ENCODE measurements around the gene F2RL3. TPM values are rescaled to one million over a fixed set of nuclear protein-coding genes. Genes with fewer than 3 reads are reported as not detected.

The F2RL3 gene
- not detected for total RNA-seq

DNA sequence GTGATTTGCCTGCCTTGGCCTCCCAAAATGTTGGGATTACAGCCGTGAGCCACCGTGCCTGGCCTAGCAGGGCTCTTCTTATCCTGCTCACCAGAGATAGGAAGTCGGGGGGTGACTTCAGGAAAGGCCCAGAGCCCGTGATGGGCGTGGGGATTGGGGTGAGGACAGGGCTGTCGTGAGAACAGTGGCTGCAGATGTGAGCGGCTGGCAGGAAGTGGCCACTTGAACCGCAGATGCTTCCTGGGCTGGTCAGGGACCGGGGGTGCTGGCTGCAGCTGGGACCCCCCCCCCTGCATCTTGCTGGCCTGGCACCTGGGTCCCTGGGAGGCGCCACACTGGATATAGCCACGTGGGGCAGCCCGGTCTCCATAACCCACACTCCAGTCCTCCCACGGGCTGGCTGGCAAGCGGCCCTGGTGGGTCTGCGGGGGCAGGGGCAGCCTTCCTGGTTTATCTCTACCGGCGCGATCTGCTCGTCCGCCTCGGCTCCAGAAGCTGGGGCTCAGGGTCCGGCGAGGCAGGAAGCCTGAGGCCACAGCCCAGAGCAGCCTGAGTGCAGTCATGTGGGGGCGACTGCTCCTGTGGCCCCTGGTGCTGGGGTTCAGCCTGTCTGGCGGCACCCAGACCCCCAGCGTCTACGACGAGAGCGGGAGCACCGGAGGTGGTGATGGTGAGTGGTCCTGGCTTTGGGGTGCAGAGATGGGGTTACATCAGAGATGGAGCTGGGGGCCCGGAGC, at the start of gene F2RL3:
TSS of gene F2RL3 (plus strand) at position 371 of the 737 bp plus-strand sequence. CDS start at position 562, 191 bp downstream.
- Mint-ChIP-seq H3K36me3 (no peaks in the 10 kb centered on the region), H3K9me3 (no peaks in the 10 kb centered on the region), H3K27ac (no peak within 1 kb of the TSS), H3K27me3 (peaks cover 48% of the 10 kb centered on the region), H3K4me3 (no peak within 1 kb of the TSS), H3K4me1 (peaks cover 10% of the 10 kb centered on the region)
- no peak for DNase-seq

DNA sequence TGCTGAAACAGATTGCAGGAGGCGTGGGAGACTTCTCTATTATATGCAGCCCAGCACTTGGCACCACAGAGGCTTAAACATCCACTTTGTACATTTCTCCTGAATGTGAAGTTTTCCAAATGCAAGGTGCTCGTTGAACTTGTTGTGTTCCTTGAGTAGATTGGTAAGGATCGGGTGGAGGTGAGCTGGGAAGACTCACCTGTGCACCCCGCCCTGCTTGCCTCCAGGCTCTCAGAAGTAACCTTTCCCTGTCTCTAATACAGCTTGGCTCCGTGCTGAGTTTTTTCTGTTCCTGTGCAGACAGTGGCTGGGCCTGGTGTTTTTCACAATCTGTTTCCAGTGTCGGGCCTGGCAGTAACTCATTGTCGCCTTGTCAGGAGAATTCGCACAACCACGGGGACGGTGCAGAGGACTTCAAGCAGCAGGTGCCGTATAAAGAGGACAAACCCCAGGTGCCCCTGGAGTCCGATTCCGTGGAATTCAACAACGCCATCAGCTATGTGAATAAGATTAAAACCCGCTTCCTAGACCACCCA, 47.3 kb upstream of the F2RL3 start:
- no peaks in the 10 kb centered on the region for H3K9me3 Mint-ChIP-seq
- no peaks in the 10 kb centered on the region for H3K27me3 Mint-ChIP-seq
- H3K36me3 Mint-ChIP-seq = peaks cover 11% of the 10 kb centered on the region
- peaks cover 1% of the 10 kb centered on the region for H3K4me1 Mint-ChIP-seq
- no peak for DNase-seq
- no peak overlapping the region for H3K27ac Mint-ChIP-seq
- H3K4me3 Mint-ChIP-seq = no peak overlapping the region

DNA sequence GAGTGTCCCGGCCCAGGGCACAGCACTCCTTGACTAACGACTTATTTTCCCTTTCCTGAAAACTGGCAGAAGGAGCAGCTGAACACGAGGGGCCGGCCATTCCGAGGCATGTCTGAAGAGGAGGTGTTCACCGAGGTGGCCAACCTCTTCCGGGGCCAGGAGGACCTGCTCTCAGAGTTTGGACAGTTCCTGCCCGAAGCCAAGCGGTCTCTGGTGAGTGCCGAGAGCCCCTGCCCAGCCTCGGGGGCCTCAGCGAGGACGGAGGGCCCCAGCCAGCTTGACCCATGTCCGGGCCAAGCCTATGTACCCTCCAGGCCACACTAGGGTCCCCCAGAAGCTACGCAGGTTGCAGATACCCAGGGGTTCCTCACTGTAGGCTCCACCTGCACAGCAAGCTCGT, 41.9 kb upstream of the F2RL3 start:
- Mint-ChIP-seq H3K9me3 (no peaks in the 10 kb centered on the region), H3K4me1 (no peaks in the 10 kb centered on the region), H3K27ac (no peak overlapping the region), H3K27me3 (no peaks in the 10 kb centered on the region), H3K4me3 (no peak overlapping the region), H3K36me3 (peaks cover 11% of the 10 kb centered on the region)
- no peak for DNase-seq

DNA sequence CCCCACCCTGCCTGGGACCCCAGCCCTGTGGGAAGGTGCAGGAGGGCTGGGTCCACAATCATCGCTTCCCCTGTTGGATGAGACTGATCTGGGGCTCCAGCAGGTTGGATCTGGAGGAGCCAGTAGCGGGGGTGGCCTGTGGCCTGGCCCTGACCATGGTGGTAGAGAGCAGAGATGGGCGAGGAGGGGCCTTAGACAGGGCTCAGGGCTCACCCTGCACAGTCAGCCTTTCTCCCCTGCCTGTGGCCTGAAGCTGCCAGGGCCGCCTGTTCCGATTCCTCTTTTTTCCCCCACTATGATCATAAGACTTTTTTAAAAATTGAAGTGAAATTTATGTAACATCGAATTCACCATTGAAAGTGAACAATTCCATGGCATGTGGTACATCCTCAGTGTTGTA, 41.4 kb upstream of the F2RL3 start:
- no peaks in the 10 kb centered on the region for H3K9me3 Mint-ChIP-seq
- no peak for DNase-seq
- H3K27ac Mint-ChIP-seq = no peak overlapping the region
- no peaks in the 10 kb centered on the region for H3K27me3 Mint-ChIP-seq
- peaks cover 11% of the 10 kb centered on the region for H3K36me3 Mint-ChIP-seq
- no peaks in the 10 kb centered on the region for H3K4me1 Mint-ChIP-seq
- H3K4me3 Mint-ChIP-seq = no peak overlapping the region

DNA sequence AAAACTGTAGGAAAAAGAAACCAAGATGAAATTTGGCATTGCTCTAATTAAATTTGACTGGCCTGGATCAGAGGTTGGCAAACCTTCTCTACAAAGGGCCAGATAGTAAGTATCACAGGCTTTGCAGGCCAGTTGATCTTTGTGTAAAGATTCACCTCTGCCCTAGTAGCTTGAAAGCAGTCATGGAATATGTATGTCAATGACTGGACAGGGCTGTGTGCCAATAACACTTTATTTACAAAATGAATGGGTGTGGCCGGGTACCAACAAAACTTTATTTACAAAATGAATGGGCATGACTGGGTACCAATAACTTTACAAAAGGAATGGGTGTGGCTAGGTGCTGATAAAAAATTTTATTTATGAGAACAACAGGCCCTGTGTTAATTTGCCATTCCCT, 39.6 kb upstream of the F2RL3 start:
- no peaks in the 10 kb centered on the region for H3K27me3 Mint-ChIP-seq
- peaks cover 9% of the 10 kb centered on the region for H3K36me3 Mint-ChIP-seq
- DNase-seq = no peak
- H3K9me3 Mint-ChIP-seq = no peaks in the 10 kb centered on the region
- H3K4me1 Mint-ChIP-seq = no peaks in the 10 kb centered on the region
- H3K4me3 Mint-ChIP-seq = no peak overlapping the region
- no peak overlapping the region for H3K27ac Mint-ChIP-seq

DNA sequence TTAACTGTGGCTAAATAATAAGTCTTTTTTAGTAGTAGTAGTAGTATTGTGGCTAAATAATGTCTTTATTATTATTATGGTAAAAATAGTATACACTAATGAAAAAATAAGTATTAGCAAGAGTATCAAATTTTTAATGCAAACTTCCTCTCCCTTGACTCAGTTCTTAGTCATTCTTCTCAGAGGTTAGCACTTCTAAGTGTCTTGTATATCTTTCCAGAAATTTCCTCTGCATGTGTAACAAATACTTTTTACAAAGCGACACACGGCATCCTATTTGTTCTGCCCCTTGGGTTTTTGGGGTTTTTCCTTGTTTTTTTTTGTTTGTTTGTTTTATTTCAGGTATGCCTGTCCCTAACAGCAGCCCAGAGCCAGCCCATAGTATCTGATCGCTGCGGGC, 38.7 kb upstream of the F2RL3 start:
- Mint-ChIP-seq H3K4me1 (no peaks in the 10 kb centered on the region), H3K36me3 (peaks cover 9% of the 10 kb centered on the region), H3K9me3 (no peaks in the 10 kb centered on the region), H3K4me3 (no peak overlapping the region), H3K27ac (no peak overlapping the region), H3K27me3 (no peaks in the 10 kb centered on the region)
- DNase-seq = no peak

DNA sequence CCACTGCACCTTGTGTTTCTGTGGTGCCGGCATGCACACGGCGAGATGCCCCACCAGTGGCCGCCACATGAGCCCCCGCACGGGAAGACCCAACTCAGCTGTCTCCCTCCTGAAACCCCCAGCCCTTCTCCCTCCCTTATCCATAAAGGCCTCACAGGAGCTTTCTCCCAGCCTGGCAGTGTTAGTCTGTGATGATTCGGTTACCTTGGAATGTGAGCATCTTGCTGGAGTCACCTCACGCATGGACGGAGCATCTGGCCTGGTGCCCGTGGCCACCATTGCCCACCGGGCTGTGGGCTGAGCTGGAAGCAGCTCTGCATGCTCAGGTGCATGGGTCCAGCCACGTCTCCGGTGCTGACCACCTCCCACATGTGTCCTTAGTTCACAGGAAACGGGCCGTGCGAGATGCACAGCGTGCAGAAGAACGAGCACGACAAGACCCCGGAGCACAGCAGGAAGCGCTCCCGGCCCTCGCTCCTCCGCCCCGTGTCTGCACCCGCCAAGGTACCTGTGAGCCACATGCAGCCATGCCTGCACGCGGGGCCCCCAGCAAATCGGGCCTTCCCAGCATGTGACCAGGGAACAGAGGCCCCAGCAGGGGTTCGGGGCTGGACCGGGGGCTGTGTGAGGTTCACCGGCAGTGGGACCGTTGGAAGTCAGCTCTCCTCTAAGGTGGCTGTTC, 37.6 kb upstream of the F2RL3 start:
- Mint-ChIP-seq H3K27me3 (no peaks in the 10 kb centered on the region), H3K4me3 (no peak overlapping the region), H3K4me1 (no peaks in the 10 kb centered on the region), H3K9me3 (no peaks in the 10 kb centered on the region), H3K27ac (no peak overlapping the region), H3K36me3 (peaks cover 9% of the 10 kb centered on the region)
- no peak for DNase-seq

DNA sequence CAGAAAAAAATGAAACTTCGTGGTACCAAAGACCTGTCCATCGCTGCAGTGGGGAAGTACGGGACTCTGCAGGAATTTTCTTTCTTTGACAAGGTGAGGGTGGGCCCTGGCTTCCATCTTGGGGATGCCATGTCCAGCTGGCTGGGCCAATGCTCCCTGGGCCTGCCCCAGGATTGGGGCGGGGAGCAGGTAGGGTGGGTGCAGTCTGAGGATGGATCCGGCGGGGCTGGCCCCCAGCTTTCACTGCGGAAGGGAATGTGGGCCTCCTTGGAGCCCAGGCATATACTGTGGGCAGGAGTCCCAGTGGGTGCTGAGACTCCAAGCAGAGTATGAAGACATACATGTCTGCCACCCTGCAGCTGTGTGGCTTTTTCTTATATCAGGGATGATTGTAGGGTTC, 35.7 kb upstream of the F2RL3 start:
- DNase-seq = no peak
- Mint-ChIP-seq H3K9me3 (no peaks in the 10 kb centered on the region), H3K27me3 (peaks cover 2% of the 10 kb centered on the region), H3K27ac (no peak overlapping the region), H3K4me3 (no peak overlapping the region), H3K4me1 (no peaks in the 10 kb centered on the region), H3K36me3 (peaks cover 7% of the 10 kb centered on the region)

DNA sequence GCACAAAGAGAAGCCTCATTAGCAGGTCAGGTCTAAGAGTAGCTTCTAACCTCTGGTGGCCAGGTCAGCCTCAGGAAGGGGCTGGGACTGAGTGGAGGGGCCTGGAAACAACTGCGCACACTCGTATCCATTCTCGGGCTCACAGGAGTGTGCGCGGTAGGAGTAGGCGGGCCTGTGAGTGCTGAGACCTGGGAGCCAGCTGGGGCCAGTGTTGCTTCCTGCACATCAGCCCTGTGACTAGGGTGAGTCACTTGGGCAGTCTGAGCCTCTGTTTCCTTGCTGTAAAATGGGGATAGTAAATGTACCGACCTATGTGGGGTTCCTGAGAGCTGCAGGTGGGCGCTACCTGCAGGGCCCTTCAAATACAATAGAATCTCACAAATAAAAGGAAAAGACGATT, 32.7 kb upstream of the F2RL3 start:
- Mint-ChIP-seq H3K4me3 (no peak overlapping the region), H3K36me3 (peaks cover 9% of the 10 kb centered on the region), H3K27ac (no peak overlapping the region), H3K27me3 (peaks cover 2% of the 10 kb centered on the region), H3K4me1 (no peaks in the 10 kb centered on the region), H3K9me3 (no peaks in the 10 kb centered on the region)
- no peak for DNase-seq

DNA sequence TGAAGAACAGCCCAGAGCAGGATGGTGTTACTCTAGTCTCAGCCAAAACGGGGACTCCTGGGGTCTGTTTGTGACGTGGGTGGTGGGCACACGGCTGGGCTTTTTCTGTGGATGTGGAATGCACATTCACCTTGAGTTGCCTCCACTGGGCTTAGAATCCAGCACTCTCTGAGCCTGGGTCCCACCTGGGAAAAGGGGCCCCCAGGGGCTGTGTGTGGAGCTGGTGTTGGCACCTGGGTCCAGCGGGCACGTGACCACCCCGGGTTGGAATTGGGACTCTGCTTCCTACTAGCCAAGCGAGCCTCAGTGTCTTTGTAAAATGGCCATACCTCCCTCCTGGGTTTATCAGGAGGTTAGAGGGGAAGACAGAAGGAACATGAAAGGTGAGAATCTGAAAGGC, 29.2 kb upstream of the F2RL3 start:
- H3K27ac Mint-ChIP-seq = no peak overlapping the region
- DNase-seq = no peak
- no peak overlapping the region for H3K4me3 Mint-ChIP-seq
- H3K27me3 Mint-ChIP-seq = peaks cover 2% of the 10 kb centered on the region
- H3K9me3 Mint-ChIP-seq = no peaks in the 10 kb centered on the region
- no peaks in the 10 kb centered on the region for H3K4me1 Mint-ChIP-seq
- H3K36me3 Mint-ChIP-seq = peaks cover 9% of the 10 kb centered on the region

DNA sequence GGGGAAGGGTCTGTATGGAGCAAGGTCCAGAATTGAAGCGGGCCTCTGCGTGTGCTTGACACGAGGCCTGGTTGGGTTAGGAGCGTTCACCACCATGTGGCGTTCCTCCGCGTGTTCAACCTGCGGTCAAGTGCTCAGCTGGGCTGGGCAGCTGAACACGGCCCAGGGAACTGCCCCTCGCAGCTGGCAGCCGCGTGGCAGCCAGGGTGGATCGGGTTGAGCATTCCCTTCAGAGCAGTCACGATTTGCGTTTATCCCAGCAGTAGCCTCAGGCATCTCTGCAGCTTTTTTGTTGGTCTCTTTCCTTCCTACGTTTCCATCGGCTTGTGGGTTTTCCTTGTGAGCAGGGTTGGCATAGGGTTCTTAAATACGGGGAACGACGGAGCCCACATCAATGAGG, 28.7 kb upstream of the F2RL3 start:
- no peak overlapping the region for H3K27ac Mint-ChIP-seq
- no peak for DNase-seq
- no peaks in the 10 kb centered on the region for H3K9me3 Mint-ChIP-seq
- no peaks in the 10 kb centered on the region for H3K4me1 Mint-ChIP-seq
- peaks cover 9% of the 10 kb centered on the region for H3K36me3 Mint-ChIP-seq
- H3K4me3 Mint-ChIP-seq = no peak overlapping the region
- H3K27me3 Mint-ChIP-seq = peaks cover 2% of the 10 kb centered on the region

DNA sequence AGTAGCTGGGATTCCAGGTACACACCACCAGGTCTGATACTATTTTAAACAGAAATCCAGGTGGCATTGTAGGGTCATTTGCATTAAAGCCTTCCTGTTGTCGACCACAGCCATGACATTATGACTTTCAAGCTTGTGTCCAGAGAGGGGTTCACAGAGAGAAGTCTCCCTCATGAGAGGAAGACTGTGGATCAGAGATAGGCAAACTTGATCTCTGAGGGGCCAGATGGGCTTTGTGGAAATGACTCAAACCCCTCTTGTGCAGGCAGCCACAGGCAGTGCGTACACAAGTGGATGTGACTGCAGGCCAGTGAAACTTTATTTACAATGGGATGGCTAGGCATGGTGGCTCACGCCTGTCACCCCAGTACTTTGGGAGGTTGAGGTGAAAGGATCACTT, 27.8 kb upstream of the F2RL3 start:
- Mint-ChIP-seq H3K27me3 (peaks cover 2% of the 10 kb centered on the region), H3K9me3 (no peaks in the 10 kb centered on the region), H3K36me3 (peaks cover 12% of the 10 kb centered on the region), H3K4me3 (no peak overlapping the region), H3K27ac (no peak overlapping the region), H3K4me1 (no peaks in the 10 kb centered on the region)
- DNase-seq = no peak

DNA sequence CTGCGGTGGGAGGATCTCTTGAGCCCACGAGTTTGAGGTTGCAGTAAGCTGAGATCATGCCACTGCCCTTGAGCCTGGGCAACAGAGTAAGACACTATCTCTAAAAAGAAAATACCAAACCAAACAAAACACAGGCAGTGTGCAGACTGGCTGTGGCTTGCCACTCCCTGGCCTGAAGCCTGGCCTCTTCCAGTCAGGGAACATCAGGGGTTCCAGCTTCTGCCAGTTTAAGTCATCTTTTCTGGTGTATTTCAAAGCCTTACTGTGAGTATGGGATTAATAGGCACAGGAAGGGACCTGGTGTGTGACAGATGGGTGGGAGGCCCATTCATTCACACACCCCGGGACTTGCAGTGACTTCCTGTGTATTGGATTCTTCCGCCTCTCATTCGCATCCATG, 27.0 kb upstream of the F2RL3 start:
- Mint-ChIP-seq H3K9me3 (no peaks in the 10 kb centered on the region), H3K27me3 (peaks cover 2% of the 10 kb centered on the region), H3K4me3 (no peak overlapping the region), H3K27ac (no peak overlapping the region), H3K4me1 (no peaks in the 10 kb centered on the region), H3K36me3 (peaks cover 13% of the 10 kb centered on the region)
- DNase-seq = no peak

DNA sequence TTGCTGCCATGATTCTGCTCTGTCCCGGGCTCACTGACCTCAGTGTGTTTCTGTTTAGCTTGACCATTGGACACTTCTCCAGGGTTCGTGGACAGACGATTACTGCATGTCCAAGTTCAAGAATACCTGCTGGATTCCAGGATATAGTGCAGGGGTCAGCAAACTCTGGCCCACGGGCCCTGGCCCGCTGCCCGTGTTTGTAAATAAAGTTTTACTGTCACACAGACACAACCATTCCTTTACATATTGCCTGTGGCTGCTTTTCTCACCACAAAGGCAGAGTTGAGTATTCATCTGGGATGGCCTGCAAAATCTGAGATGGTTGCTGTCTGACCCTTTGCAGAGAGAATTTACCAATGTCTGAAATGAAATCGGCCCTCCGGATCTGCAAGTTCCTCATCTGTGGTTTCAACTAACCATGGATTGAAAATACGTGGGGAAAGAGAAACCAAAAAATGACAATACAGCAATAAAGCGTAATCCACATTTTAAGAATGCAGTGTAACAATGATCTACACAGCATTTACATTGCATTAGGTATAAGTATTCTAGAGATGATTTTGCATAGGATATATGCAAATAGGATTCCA, 25.9 kb upstream of the F2RL3 start:
- no peak for DNase-seq
- peaks cover 9% of the 10 kb centered on the region for H3K36me3 Mint-ChIP-seq
- no peak overlapping the region for H3K4me3 Mint-ChIP-seq
- no peak overlapping the region for H3K27ac Mint-ChIP-seq
- no peaks in the 10 kb centered on the region for H3K27me3 Mint-ChIP-seq
- H3K9me3 Mint-ChIP-seq = no peaks in the 10 kb centered on the region
- no peaks in the 10 kb centered on the region for H3K4me1 Mint-ChIP-seq

DNA sequence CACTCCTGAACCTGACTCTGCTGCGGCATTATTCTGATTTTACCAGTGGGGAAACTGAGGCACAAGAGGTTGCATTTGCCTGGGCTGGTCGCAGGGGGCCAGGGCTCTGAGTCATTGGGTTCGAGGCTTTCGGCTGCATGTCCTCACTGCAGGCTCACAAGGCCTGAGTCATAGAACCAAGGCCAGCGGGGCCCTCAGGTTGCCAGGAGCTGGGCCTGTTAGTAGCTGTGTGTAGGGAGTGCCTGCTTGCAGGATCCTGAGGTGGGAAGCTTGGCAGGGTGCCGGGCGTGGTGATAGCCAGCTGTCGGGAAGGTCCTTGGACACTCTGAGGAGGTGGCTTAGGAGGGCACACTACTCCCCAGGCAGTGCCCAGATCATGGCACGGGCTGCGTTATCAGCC, 21.6 kb upstream of the F2RL3 start:
- Mint-ChIP-seq H3K4me3 (no peak overlapping the region), H3K36me3 (peaks cover 10% of the 10 kb centered on the region), H3K9me3 (no peaks in the 10 kb centered on the region), H3K27ac (no peak overlapping the region), H3K4me1 (no peaks in the 10 kb centered on the region), H3K27me3 (no peaks in the 10 kb centered on the region)
- no peak for DNase-seq

All from activated naive CD8-positive, alpha-beta T cell treated with anti-CD3 and anti-CD28 coated beads for 36 hours (primary cell).